Stimulated activated CD8-positive, alpha-beta memory T cell treated with anti-CD3 and anti-CD28 coated beads, Interleukin-7, amount 100 ng/mL, for 48 hours (primary cell): ENCODE data around the gene GRN.
A peak's percentile ranks its signal among the peaks of the same experiment; 100 is the strongest.

Experiments used
- DNase-seq, 2 donors: peaks; one replicate each; pipeline ENCODE4 v3.0.0-alpha.2; 2020; ENCODE audit warnings: low read depth in 1 of 2; ENCODE audit errors: extremely low read depth in 1 of 2

Gene GRN

DNA sequence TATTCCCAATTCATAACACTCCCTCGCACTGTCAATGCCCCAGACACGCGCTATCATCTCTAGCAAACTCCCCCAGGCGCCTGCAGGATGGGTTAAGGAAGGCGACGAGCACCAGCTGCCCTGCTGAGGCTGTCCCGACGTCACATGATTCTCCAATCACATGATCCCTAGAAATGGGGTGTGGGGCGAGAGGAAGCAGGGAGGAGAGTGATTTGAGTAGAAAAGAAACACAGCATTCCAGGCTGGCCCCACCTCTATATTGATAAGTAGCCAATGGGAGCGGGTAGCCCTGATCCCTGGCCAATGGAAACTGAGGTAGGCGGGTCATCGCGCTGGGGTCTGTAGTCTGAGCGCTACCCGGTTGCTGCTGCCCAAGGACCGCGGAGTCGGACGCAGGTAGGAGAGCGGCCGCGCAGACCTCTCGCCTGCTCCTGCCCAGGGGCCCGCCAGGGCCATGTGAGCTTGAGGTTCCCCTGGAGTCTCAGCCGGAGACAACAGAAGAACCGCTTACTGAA, at the start of gene GRN:
Gene GRN, plus strand, starts transcription at position 364 of the 515 bp plus-strand sequence. CDS start 3,863 bp downstream, outside the sequence.
- DNase-seq, result peak; percentile 60 to 85

DNA sequence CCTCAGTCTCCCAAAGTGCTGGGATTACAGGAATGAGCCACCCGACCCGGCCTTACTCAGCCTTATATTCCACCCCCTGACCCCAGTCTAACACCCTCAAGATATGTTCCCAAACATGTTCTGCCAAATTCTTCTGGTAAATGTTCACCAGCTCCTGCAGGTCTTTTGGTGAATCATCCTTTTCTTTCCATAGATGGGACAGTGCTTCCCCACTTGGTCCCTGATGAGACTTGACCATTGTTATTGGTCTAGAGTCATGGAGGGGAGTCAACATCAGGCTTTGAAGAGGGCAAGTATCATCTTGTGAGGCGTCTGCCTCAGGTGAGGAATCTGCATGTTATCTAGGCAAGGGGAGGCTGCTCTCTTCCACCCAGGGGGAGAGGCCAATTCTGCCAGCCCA, 47.1 kb upstream of the GRN start:
- DNase-seq, result no peak

DNA sequence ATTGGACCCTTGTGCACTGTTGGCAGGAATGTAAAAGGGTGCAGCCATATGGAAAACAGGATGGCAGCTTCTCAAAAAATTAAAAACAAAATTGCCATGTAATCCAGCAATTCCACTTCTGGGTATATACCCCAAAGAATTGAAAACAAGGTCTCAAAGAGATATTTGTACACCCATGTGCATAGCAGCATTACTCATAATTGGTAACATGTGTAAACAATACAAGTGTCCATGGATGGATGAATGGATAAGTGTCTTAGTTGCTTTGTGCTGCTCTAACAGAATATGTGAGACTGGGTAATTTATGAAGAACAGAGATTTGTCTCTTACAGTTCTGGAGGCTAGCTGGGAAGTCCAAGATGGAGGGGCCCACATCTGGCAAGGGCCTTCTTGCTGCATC, 40.5 kb upstream of the GRN start:
- no peak for DNase-seq

GRCh38 chr17:44307387-44308186, 37.5 kb upstream of the GRN start:
- no peak for DNase-seq

DNA sequence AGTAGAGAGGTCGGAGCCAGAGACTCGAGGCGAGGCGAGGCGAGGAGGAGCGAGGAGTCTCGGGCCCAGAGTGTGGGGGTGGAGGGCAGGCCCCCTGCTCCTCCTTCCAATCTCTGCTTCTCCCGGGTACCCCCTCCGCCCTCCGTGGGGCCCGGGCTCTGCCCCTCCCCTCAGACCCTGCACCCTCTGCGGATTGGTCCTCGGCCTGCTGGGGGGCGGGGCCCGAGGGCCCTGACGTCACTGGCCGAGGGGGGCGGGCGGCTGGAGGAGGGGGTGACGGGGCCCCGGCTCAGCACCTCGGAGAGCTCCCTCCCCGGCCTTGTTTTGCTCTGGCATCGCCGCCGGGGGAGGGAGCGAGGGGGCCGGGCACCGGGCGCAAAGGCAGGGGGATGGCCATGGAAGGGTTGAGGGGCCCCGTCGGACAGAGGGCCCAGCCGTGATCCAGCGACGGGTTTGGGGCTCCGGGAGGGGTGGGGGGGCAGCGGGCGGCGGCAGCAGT, 36.7 kb upstream of the GRN start, which contains the start of gene RUNDC3A:
Gene RUNDC3A, plus strand, starts transcription at position 282 of the 499 bp plus-strand sequence. CDS start 232 bp downstream, outside the sequence.
- peak; percentile 68 to 73 for DNase-seq

GRCh38 chr17:44308865-44309264, 36.2 kb upstream of the GRN start:
- no peak for DNase-seq

- DNase-seq, result no peak
Observed at GRCh38 chr17:44309472-44309871, 35.6 kb upstream of the GRN start.

- DNase-seq, result no peak
Observed at GRCh38 chr17:44310188-44310587, 34.9 kb upstream of the GRN start.

GRCh38 chr17:44310609-44311376, 34.3 kb upstream of the GRN start:
- DNase-seq, result no peak

GRCh38 chr17:44311562-44312181, 33.4 kb upstream of the GRN start:
- no peak for DNase-seq

- no peak for DNase-seq
Observed at GRCh38 chr17:44312396-44313104, 32.6 kb upstream of the GRN start.

DNA sequence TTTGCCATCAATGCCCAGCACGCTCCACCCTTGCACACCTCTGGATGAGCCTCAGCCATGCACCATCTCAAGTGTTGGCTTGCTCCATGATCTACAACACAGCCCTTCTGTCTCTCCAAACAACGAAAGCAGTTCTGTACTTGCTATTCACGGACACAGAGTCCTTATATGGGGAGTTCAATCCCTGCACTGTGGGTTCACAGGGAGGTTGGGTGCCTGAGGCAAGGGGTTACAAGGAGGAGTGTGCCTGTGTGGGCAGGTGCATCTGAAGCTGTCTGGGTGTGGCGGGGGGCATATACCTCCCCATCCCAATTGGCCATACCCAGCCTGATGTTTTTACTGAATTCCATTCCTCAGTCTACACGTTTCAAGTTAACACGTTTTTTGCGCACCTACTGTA, 31.1 kb upstream of the GRN start:
- no peak for DNase-seq

DNA sequence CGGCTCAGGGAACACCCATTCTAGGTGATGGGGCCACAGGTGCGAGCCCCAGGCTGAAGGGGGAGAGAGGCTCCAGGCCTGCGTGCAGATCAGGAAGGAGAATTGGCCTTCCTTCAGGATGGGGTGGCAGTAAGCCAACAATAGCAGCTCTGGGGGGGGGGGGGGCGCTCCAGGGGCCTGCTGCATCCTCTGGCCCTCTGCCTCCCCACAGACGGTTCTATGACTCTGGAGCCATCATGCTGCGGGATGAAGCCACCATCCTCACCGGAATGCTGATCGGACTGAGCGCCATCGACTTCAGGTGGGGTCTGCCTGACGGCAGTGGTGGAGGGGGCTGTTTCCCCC, 30.6 kb upstream of the GRN start:
- DNase-seq, result no peak

DNA sequence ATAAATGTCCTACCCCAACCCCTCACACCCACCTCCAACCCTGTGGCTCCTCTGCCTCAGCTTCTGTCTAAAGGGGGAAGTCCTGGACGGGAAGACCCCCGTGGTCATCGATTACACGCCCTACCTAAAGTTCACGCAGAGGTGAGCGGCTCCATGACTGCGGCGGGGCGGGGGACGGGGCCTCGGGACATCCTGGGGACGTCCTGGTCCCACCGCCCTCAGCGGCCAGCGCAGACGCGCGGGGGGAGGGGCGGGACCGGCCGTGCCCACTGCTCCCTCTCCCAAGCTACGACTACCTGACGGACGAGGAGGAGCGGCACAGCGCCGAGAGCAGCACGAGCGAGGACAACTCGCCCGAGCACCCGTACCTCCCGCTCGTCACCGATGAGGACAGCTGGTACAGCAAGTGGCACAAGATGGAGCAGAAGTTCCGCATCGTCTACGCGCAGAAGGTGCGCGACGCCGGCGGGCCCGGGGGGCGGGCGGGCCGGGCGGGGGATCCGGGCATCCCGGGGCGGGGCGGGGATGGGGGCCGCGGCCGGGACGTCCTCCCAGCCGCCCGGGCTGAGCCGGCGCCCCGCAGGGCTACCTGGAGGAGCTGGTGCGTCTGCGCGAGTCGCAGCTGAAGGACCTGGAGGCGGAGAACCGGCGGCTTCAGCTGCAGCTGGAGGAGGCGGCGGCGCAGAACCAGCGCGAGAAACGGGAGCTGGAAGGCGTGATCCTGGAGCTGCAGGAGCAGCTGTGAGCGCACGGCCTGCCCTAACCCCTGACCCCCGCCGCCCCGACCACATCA, 30.0 kb upstream of the GRN start:
- DNase-seq, result peak in 1 of 2 donors; percentile 43

GRCh38 chr17:44315760-44316731, 29.1 kb upstream of the GRN start:
- no peak for DNase-seq

GRCh38 chr17:44317545-44317944, 27.6 kb upstream of the GRN start:
- DNase-seq, result no peak

DNA sequence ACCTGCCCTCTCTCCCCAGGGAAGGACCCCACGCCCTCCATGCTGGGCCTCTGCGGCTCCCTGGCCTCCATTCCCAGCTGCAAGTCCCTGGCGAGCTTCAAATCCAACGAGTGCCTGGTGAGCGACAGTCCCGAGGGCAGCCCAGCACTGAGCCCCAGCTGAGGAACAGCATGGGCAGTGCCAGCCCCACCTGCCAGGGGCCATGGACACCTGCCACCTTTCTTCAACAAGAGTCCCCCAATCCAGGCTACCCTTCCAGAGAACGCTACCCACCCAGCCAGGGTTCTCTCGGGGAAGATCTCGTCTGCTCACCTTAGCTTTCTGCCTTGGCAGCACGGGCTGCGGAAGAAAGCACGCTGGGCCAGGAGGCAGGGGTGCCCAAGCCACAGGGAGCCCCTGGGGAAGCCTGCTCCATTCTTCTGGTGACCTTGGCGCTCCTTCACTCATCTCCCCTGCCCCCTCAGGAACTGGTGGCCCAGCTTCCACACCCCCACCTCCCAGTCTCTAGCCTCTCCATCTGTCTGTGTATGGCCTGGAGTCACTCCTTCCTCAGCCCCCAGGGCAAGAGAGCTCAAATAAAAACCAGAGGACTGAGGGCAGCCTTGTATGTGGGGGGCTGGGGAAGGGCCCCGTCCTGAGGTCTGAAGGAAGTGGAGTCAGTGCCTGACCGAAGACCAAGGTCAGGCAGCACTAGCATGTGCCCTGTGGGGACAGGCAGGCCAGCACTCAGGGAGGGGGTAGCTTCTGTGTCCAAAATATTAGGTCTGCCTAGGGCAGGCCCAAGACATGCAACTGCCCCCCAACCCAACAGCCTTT, 26.8 kb upstream of the GRN start:
- no peak for DNase-seq

DNA sequence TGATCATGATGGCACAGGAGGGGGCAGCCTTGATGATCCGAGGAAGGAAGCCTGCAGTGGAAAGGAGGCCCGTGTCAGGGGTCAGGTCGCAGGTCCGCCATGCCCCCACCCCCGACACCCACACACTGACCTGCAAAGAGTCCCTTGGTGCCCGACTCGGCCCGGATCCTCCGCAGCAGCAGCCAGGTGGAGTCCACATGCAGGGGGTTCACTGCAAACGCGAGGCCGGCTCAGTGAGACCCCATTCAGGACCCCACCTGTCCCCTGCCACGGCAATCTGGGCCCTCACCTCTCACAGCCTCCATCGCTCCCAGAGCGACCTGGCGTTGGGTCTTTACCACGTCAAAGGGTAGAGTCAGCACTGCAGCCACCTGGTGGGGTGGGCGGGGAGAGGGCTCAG, 25.0 kb upstream of the GRN start:
- DNase-seq, result no peak
